Nephron progenitor cell (in vitro differentiated cells): ENCODE results near the gene ANP32E.

Experiments
- DNase-seq: peaks from one replicate; pipeline ENCODE4 v3.0.0; 2021
- H3K27ac Mint-ChIP-seq: 2 replicates; pipeline ENCODE4 v1.8.0; 2021; ENCODE audit warnings: mild to moderate bottlenecking, moderate library complexity, mixed read lengths
- H3K27me3 Mint-ChIP-seq: 2 replicates; pipeline ENCODE4 v1.8.0; 2021; ENCODE audit warnings: mild to moderate bottlenecking, low read depth, mixed read lengths; ENCODE audit not compliant: poor library complexity
- H3K36me3 Mint-ChIP-seq: 2 replicates; pipeline ENCODE4 v1.8.0; 2021; ENCODE audit warnings: low read depth, mixed read lengths
- H3K4me1 Mint-ChIP-seq: 2 replicates; pipeline ENCODE4 v1.8.0; 2021; ENCODE audit warnings: mixed read lengths
- H3K4me3 Mint-ChIP-seq: 2 replicates; pipeline ENCODE4 v1.8.0; 2021; ENCODE audit warnings: mild to moderate bottlenecking, moderate library complexity, mixed read lengths
- H3K9me3 Mint-ChIP-seq: 2 replicates; pipeline ENCODE4 v1.8.0; 2021; ENCODE audit warnings: mild to moderate bottlenecking, moderate library complexity, mixed read lengths
- CTCF ChIP-seq: fragments of 200-600 bp; sonication (generic); IDR thresholded peaks from 2 replicates; pipeline ENCODE4 v1.5.0; 2021; ENCODE audit warnings: antibody characterized with exemption

ANP32E gene

GRCh38 chr1:150280138-150280707 is 44.3 kb upstream of the ANP32E start:
- Mint-ChIP-seq H3K9me3 (no peaks in the 10 kb centered on the region), H3K27me3 (peaks cover 34% of the 10 kb centered on the region), H3K4me1 (peaks cover 44% of the 10 kb centered on the region), H3K4me3 (peak overlapping the region; percentile 92), H3K36me3 (peaks cover 71% of the 10 kb centered on the region), H3K27ac (no peak overlapping the region)
- TF ChIP-seq CTCF = no peak
- no peak for DNase-seq

- Mint-ChIP-seq H3K27ac (peak overlapping the region; percentile 4), H3K9me3 (no peaks in the 10 kb centered on the region), H3K4me1 (peaks cover 46% of the 10 kb centered on the region), H3K27me3 (peaks cover 2% of the 10 kb centered on the region), H3K36me3 (peaks cover 27% of the 10 kb centered on the region), H3K4me3 (peak overlapping the region; percentile 84)
- DNase-seq = no peak
- no peak for TF ChIP-seq CTCF
These were observed 37.4 kb upstream of the ANP32E start for GRCh38 chr1:150273311-150273710.

GRCh38 chr1:150271291-150271959 is 35.5 kb upstream of the ANP32E start:
- Mint-ChIP-seq H3K4me1 (peaks cover 63% of the 10 kb centered on the region), H3K4me3 (peak overlapping the region; percentile 84), H3K27ac (peak overlapping the region; percentile 93), H3K36me3 (peaks cover 18% of the 10 kb centered on the region), H3K27me3 (peaks cover 7% of the 10 kb centered on the region), H3K9me3 (no peaks in the 10 kb centered on the region)
- no peak for TF ChIP-seq CTCF
- DNase-seq = no peak

- peak overlapping the region; percentile 91 for H3K27ac Mint-ChIP-seq
- H3K4me1 Mint-ChIP-seq = peaks cover 63% of the 10 kb centered on the region
- DNase-seq = no peak
- H3K27me3 Mint-ChIP-seq = peaks cover 7% of the 10 kb centered on the region
- H3K36me3 Mint-ChIP-seq = peaks cover 21% of the 10 kb centered on the region
- peak overlapping the region; percentile 97 for H3K4me3 Mint-ChIP-seq
- no peak for TF ChIP-seq CTCF
- H3K9me3 Mint-ChIP-seq = no peaks in the 10 kb centered on the region
These were observed 33.5 kb upstream of the ANP32E start for GRCh38 chr1:150269451-150269850.

- peak; percentile 89 for DNase-seq
- Mint-ChIP-seq H3K4me3 (peak within 1 kb of the TSS; percentile 97), H3K4me1 (peaks cover 61% of the 10 kb centered on the region), H3K9me3 (no peaks in the 10 kb centered on the region), H3K36me3 (peaks cover 22% of the 10 kb centered on the region), H3K27me3 (peaks cover 7% of the 10 kb centered on the region), H3K27ac (peak within 1 kb of the TSS; percentile 91)
- TF ChIP-seq CTCF = no peak
These were observed 32.9 kb upstream of the ANP32E start, which contains the start of gene APH1A for GRCh38 chr1:150268705-150269403. Gene APH1A (minus strand): TSS chr1:150269016. CDS start chr1:150268810, 206 bp downstream.
